Astrocyte (in vitro differentiated cells and primary cell): ENCODE results near the gene CADM1. TPM values are rescaled to one million over a fixed set of nuclear protein-coding genes. Genes with fewer than 3 reads are reported as not detected.

ENCODE experiments used
- DNase-seq: peaks from one replicate; pipeline ENCODE4 v3.0.0-alpha.2; 2010; ENCODE audit warnings: low read depth
- FAIRE-seq: peaks from 2 replicates; lab custom pipeline; 2011; peaks lifted over from hg19 to GRCh38; lab: Jason Lieb, UNC
- H2AFZ ChIP-seq: 2 replicates; pipeline ENCODE4 v1.6.0; 2012; ENCODE audit warnings: low read depth, low read length, inconsistent platforms
- H3K27ac ChIP-seq: 2 replicates; pipeline ENCODE4 v1.5.1; 2011; ENCODE audit warnings: low read depth, low read length, inconsistent platforms
- H3K27me3 ChIP-seq: 2 replicates; pipeline ENCODE4 v1.6.0; 2011; ENCODE audit warnings: low read length, inconsistent platforms; ENCODE audit not compliant: insufficient read depth
- H3K36me3 ChIP-seq: 2 replicates; pipeline ENCODE4 v1.5.1; 2011; ENCODE audit warnings: low read length, inconsistent platforms; ENCODE audit not compliant: insufficient read depth
- H3K4me1 ChIP-seq: 2 replicates; pipeline ENCODE4 v1.5.1; 2011; ENCODE audit warnings: low read length, inconsistent platforms; ENCODE audit not compliant: insufficient read depth
- H3K4me2 ChIP-seq: 2 replicates; pipeline ENCODE4 v1.6.0; 2012; ENCODE audit warnings: low read length, inconsistent platforms
- H3K4me3 ChIP-seq: 2 replicates; pipeline ENCODE4 v1.5.1; 2011; ENCODE audit warnings: low read depth, mild to moderate bottlenecking, low read length, inconsistent platforms; ENCODE audit not compliant: insufficient read depth
- H3K79me2 ChIP-seq: 2 replicates; pipeline ENCODE4 v1.6.0; 2012; ENCODE audit warnings: mild to moderate bottlenecking, low read length, inconsistent platforms; ENCODE audit not compliant: insufficient read depth
- H3K9ac ChIP-seq: 2 replicates; pipeline ENCODE4 v1.6.0; 2012; ENCODE audit warnings: mild to moderate bottlenecking, low read length, inconsistent platforms
- H3K9me3 ChIP-seq: 2 replicates; pipeline ENCODE4 v1.5.1; 2012; ENCODE audit warnings: low read depth, mild to moderate bottlenecking, low read length, inconsistent platforms; ENCODE audit not compliant: insufficient read depth
- H4K20me1 ChIP-seq: 2 replicates; pipeline ENCODE4 v1.6.0; 2012; ENCODE audit warnings: low read length, inconsistent platforms; ENCODE audit not compliant: insufficient read depth
- H3K27ac Mint-ChIP-seq: one replicate; pipeline ENCODE4 v1.8.0; 2021; ENCODE audit warnings: mild to moderate bottlenecking, mixed read lengths; ENCODE audit not compliant: unreplicated experiment
- H3K27me3 Mint-ChIP-seq: one replicate; pipeline ENCODE4 v1.8.0; 2021; ENCODE audit warnings: low read depth, mixed read lengths; ENCODE audit not compliant: unreplicated experiment
- H3K36me3 Mint-ChIP-seq: one replicate; pipeline ENCODE4 v1.8.0; 2021; ENCODE audit warnings: low read depth, mixed read lengths; ENCODE audit not compliant: unreplicated experiment
- H3K4me1 Mint-ChIP-seq: one replicate; pipeline ENCODE4 v1.8.0; 2021; ENCODE audit warnings: low read depth, mixed read lengths; ENCODE audit not compliant: unreplicated experiment
- H3K4me3 Mint-ChIP-seq: one replicate; pipeline ENCODE4 v1.8.0; 2021; ENCODE audit warnings: mild to moderate bottlenecking, moderate library complexity, mixed read lengths; ENCODE audit not compliant: unreplicated experiment
- H3K9me3 Mint-ChIP-seq: one replicate; pipeline ENCODE4 v1.8.0; 2021; ENCODE audit warnings: mild to moderate bottlenecking, mixed read lengths; ENCODE audit not compliant: unreplicated experiment
- CTCF ChIP-seq: IDR thresholded peaks from 2 replicates; pipeline ENCODE4 v1.5.1; 2011; ENCODE audit warnings: low read depth, mild to moderate bottlenecking, inconsistent platforms, low read length, moderate library complexity; ENCODE audit not compliant: insufficient read depth
- EZH2 ChIP-seq: IDR thresholded peaks from 2 replicates; pipeline ENCODE4 v1.6.1; 2012; ENCODE audit warnings: mild to moderate bottlenecking, low read length, inconsistent platforms; ENCODE audit not compliant: insufficient read depth
- total RNA-seq: library from RNA; stranded (reverse); gene quantifications from 2 replicates; pipeline ENCODE4 v1.2.1, GENCODE V29; 2021

CADM1 gene
- total RNA-seq, 1 donor from 2014 or later: 414 TPM

GRCh38 chr11:115344846-115345245 is 159.4 kb downstream of the CADM1 start:
- peaks cover 20% of the 10 kb centered on the region for H3K36me3 Mint-ChIP-seq
- H3K4me3 Mint-ChIP-seq: no peak overlapping the region
- H3K27ac Mint-ChIP-seq: peak overlapping the region; percentile 56
- no peak overlapping the region for H3K4me3 ChIP-seq
- H3K4me1 ChIP-seq: no peaks in the 10 kb centered on the region
- H3K9ac ChIP-seq: no peak overlapping the region
- no peaks in the 10 kb centered on the region for H3K9me3 ChIP-seq
- no peaks in the 10 kb centered on the region for H3K36me3 ChIP-seq
- H3K4me2 ChIP-seq: no peak overlapping the region
- H3K27ac ChIP-seq: no peak overlapping the region
- H3K4me1 Mint-ChIP-seq: peaks cover 17% of the 10 kb centered on the region
- H4K20me1 ChIP-seq: no peaks in the 10 kb centered on the region
- no peaks in the 10 kb centered on the region for H3K79me2 ChIP-seq
- no peak overlapping the region for H2AFZ ChIP-seq
- H3K9me3 Mint-ChIP-seq: no peaks in the 10 kb centered on the region
- DNase-seq: no peak
- FAIRE-seq: no peak
- TF ChIP-seq EZH2 (no peak), CTCF (no peak)
- H3K27me3 ChIP-seq: no peaks in the 10 kb centered on the region
- no peaks in the 10 kb centered on the region for H3K27me3 Mint-ChIP-seq

GRCh38 chr11:115342142-115342541 is 162.1 kb downstream of the CADM1 start:
- TF ChIP-seq EZH2 (no peak), CTCF (no peak)
- Mint-ChIP-seq H3K27me3 (no peaks in the 10 kb centered on the region), H3K4me1 (peaks cover 12% of the 10 kb centered on the region), H3K27ac (no peak overlapping the region), H3K4me3 (no peak overlapping the region), H3K9me3 (no peaks in the 10 kb centered on the region), H3K36me3 (peaks cover 20% of the 10 kb centered on the region)
- no peaks in the 10 kb centered on the region for H3K4me1 ChIP-seq
- no peak overlapping the region for H3K4me3 ChIP-seq
- no peaks in the 10 kb centered on the region for H3K27me3 ChIP-seq
- no peaks in the 10 kb centered on the region for H3K9me3 ChIP-seq
- H3K79me2 ChIP-seq: no peaks in the 10 kb centered on the region
- no peak overlapping the region for H3K4me2 ChIP-seq
- no peak overlapping the region for H3K27ac ChIP-seq
- H3K36me3 ChIP-seq: no peaks in the 10 kb centered on the region
- no peak overlapping the region for H3K9ac ChIP-seq
- H2AFZ ChIP-seq: no peak overlapping the region
- FAIRE-seq (no peak), DNase-seq (no peak)
- no peaks in the 10 kb centered on the region for H4K20me1 ChIP-seq

- peaks cover 14% of the 10 kb centered on the region for H3K36me3 Mint-ChIP-seq
- FAIRE-seq (no peak), DNase-seq (no peak)
Observed at GRCh38 chr11:115340874-115341273, 163.3 kb downstream of the CADM1 start.

More at GRCh38 chr11:115340874-115341273, 163.3 kb downstream of the CADM1 start:
- no peak overlapping the region for H3K4me2 ChIP-seq
- H3K27me3 Mint-ChIP-seq: no peaks in the 10 kb centered on the region
- H2AFZ ChIP-seq: no peak overlapping the region
- H4K20me1 ChIP-seq: no peaks in the 10 kb centered on the region
- no peak overlapping the region for H3K27ac ChIP-seq
- no peaks in the 10 kb centered on the region for H3K36me3 ChIP-seq
- H3K4me3 Mint-ChIP-seq: no peak overlapping the region
- H3K4me1 Mint-ChIP-seq: peaks cover 12% of the 10 kb centered on the region
- no peak overlapping the region for H3K27ac Mint-ChIP-seq
- no peaks in the 10 kb centered on the region for H3K27me3 ChIP-seq
- no peaks in the 10 kb centered on the region for H3K9me3 ChIP-seq
- no peak overlapping the region for H3K4me3 ChIP-seq
- no peaks in the 10 kb centered on the region for H3K9me3 Mint-ChIP-seq
- H3K9ac ChIP-seq: no peak overlapping the region
- TF ChIP-seq CTCF: no peak
- no peak for TF ChIP-seq EZH2
- no peaks in the 10 kb centered on the region for H3K4me1 ChIP-seq
- H3K79me2 ChIP-seq: no peaks in the 10 kb centered on the region
